Activated effector memory CD4-positive, alpha-beta T cell treated with Interleukin-2 at 50 U/mL for 16 hours (primary cell): ENCODE data around the gene EHD3.

Source experiments
- DNase-seq: peaks from one replicate; pipeline ENCODE4 v3.0.0-alpha.2; 2020

Gene EHD3

GRCh38 chr2:31296641-31297287, 62.8 kb downstream of the EHD3 start:
- no peak for DNase-seq

GRCh38 chr2:31297751-31298150, 63.8 kb downstream of the EHD3 start:
- no peak for DNase-seq

DNA sequence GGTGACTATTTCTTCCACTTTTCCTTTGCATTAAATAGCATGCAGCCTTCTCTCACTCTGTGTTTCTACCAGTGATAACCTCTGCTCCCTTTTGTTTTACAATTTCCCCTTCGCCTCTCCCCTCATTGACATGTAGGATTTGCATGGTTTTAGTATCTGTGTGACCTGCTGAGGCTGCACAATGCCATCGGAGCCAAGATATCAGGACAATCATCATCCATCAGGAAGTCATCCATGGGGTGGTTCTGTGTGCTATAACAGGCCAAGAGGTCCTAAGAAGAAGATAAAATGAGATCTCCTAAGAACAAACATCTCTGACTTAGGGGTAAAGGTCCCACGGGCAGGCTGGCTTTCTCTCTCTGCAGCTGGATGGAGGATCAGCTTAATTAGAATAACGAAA, 65.6 kb downstream of the EHD3 start:
- DNase-seq: no peak

DNA sequence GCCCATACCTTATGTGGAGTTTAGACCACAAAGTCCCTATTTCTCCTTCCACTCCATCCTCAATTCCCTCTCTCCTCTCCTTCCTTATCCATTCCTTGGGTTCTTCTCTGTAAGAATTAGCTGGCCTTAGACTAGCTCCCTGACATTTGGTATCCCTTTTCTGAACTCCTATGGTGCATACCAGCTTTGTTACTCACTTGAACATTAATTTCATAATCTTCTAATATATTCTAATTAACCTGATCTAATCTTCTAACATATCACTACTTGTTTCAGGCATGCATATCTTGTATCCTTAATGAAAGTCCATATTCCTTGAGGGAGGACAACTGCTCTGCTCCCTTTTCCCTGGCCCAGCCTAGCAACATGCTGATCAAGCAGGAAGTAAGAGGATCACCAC, 66.4 kb downstream of the EHD3 start:
- DNase-seq: no peak

DNA sequence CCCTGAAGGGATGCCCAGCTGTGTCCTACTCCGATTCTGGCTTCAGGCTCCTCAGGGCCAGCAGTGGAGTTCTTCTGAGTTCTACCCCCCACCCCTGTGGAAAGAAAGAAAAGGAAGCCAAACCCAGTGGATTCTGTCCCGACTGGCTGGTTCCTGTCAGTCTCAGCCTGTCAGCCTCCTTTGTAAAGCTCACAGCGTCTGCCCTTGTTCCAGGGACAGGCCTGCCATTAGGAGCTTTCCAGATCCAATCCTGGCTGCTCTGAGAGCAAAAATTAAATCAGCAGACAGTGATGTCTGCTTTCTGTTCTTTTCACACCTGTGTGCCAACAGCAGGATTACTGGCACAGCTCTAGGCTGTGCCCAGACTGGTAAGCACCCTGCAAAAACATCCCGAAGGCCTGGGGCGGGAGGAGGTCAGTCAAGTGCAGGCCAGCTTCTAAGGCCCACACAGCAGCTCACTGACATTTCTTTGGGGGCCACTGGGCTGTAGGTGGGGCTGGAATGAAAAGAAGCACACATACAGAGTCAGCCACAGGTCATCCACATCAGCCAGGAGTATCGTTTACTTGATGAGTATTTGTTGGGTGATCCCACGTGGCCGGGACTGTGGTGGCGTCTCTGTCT, 69.1 kb downstream of the EHD3 start:
- no peak for DNase-seq

DNA sequence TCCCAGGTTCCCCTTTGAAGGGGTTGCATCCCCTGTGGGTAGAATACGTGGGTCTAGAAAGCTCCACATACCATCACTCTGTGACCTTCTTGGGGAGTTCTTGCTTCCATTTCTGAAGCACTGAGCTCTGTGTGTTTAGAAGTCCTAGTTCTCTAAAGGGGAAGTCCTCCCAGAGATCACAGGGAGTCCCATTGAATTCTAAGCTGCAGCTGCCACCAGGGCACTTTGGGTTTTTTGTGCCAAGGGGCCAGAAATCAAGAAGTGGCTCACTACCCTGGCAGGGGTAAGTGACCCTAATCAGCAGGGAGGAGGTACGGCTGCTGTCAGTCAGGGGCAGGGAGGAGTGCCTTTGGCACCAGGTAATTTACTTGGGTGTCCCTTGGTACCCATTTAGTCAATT, 70.9 kb downstream of the EHD3 start:
- no peak for DNase-seq

GRCh38 chr2:31312898-31313297, 78.9 kb downstream of the EHD3 start:
- no peak for DNase-seq

- no peak for DNase-seq
Measured at GRCh38 chr2:31314761-31315160, 80.8 kb downstream of the EHD3 start.

DNA sequence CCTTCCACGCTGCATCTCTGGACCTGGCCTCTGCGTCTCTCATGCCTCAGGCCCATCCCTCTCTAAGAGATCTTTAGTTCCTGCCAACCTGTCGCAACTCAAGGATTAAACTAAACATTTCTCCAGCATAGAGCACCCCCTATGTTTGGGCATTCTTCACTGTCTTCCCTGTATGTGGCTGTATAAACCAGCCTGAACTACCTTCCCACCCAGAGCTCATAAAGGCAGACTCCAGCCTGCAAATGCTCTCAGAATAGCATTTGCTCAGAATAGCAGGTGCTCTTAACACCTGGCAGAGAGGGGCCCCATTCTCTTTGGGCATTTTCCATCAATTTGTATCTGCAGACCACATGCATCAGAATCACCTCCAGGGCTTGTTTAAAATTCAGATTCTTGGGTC, 83.4 kb downstream of the EHD3 start:
- DNase-seq: no peak

DNA sequence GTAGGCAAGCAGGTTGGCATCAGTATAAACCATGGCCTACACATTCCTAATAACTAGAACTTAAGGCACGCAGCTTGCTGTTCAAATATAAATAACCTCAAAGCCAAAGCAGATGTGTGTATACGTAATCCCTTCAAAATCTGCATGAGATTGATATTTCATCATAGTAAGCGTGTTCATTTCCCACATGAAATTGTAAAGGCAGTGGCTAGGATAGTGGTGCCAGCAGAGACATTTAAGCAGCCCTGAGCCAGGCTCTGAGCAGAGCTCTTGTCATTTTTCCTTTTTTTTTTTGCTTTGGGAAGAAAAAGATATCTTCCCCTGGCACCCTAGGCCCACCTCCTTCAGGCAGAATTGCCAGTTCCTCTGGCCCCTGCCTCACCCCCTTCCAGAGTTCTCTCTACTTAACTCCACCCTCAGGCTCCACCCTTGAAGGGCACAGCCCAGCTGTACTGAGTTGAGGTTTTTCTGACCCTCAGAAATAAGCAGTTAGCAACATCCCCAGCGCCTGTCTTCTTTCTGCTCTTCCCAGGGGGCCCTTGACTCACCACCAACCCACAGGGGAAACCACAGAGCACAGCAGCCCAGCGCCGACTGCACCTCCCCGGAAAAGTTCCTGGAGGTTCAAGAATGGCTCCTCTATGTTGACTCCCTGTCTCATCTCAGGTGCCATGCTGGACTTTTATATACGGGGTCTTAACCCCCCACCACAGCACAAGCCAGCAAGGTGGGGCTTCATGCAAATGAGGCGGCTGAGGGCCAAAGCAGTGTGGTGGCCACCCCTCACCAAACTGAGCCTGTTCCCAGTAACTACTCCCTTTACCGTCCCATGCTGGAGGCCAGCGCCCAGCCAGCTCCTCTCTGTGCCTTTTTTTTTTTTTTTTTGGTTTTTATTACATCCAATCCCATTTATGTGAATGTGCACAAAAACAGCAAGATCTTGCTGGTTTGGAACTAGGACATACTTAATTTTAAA, 84.7 kb downstream of the EHD3 start:
- DNase-seq: peak; percentile 8
